H1 (cell line): Measurements from ENCODE around the gene PFDN1. TPM values are rescaled to one million over a fixed set of nuclear protein-coding genes. Genes with fewer than 3 reads are reported as not detected.

Experiments
- TBP ChIP-seq: IDR thresholded peaks from 2 replicates; pipeline ENCODE4 v1.6.1; 2011; ENCODE audit warnings: low read depth, low read length, improper control_type of control experiment
- polyA plus RNA-seq, 7 experiments: library from polyadenylated mRNA; depleted of rRNA in 3 of 7; stranded (reverse) in 5 of 7; unstranded in 2 of 7; fragments of >200 nt in 5 of 7; fragments of 200-250 nt in 2 of 7; gene quantifications; 1 replicate in 5 of 7; 2 replicates in 1 of 7; 4 replicates in 1 of 7; pipeline versions ENCODE4 v1.2.1 to v1.2.3, GENCODE V29; 2011 to 2013; ENCODE audit warnings: missing spikeins in 2 of 7, mixed read lengths in 2 of 7
- total RNA-seq: library from RNA; stranded (reverse); fragmentation: NEBNext Ultra II Directional; extraction: Animal tissue kit (Norgen Biotek cat#: 25700); gene quantifications from 2 replicates; pipeline ENCODE4 v1.2.1, GENCODE V29; 2021
- TF ChIP-seq, protein P1 (sequence below): fragments of 300-600 bp; sonication (generic); IDR thresholded peaks from 2 replicates; pipeline ENCODE4 v1.7.1; 2012; ENCODE audit warnings: low read length, moderate library complexity, mild to moderate bottlenecking, inconsistent platforms; ENCODE audit not compliant: insufficient replicate concordance

Gene PFDN1
- total and polyA plus RNA-seq, 2 of the 8 experiments (the other 6 are each of a cell fraction or from before 2014, with no cell fraction given) = 53.0 to 89.6 TPM

GRCh38 chr5:140202610-140203009 lies 100.3 kb downstream of the PFDN1 start (continued):
- TF ChIP-seq, protein P1, sequence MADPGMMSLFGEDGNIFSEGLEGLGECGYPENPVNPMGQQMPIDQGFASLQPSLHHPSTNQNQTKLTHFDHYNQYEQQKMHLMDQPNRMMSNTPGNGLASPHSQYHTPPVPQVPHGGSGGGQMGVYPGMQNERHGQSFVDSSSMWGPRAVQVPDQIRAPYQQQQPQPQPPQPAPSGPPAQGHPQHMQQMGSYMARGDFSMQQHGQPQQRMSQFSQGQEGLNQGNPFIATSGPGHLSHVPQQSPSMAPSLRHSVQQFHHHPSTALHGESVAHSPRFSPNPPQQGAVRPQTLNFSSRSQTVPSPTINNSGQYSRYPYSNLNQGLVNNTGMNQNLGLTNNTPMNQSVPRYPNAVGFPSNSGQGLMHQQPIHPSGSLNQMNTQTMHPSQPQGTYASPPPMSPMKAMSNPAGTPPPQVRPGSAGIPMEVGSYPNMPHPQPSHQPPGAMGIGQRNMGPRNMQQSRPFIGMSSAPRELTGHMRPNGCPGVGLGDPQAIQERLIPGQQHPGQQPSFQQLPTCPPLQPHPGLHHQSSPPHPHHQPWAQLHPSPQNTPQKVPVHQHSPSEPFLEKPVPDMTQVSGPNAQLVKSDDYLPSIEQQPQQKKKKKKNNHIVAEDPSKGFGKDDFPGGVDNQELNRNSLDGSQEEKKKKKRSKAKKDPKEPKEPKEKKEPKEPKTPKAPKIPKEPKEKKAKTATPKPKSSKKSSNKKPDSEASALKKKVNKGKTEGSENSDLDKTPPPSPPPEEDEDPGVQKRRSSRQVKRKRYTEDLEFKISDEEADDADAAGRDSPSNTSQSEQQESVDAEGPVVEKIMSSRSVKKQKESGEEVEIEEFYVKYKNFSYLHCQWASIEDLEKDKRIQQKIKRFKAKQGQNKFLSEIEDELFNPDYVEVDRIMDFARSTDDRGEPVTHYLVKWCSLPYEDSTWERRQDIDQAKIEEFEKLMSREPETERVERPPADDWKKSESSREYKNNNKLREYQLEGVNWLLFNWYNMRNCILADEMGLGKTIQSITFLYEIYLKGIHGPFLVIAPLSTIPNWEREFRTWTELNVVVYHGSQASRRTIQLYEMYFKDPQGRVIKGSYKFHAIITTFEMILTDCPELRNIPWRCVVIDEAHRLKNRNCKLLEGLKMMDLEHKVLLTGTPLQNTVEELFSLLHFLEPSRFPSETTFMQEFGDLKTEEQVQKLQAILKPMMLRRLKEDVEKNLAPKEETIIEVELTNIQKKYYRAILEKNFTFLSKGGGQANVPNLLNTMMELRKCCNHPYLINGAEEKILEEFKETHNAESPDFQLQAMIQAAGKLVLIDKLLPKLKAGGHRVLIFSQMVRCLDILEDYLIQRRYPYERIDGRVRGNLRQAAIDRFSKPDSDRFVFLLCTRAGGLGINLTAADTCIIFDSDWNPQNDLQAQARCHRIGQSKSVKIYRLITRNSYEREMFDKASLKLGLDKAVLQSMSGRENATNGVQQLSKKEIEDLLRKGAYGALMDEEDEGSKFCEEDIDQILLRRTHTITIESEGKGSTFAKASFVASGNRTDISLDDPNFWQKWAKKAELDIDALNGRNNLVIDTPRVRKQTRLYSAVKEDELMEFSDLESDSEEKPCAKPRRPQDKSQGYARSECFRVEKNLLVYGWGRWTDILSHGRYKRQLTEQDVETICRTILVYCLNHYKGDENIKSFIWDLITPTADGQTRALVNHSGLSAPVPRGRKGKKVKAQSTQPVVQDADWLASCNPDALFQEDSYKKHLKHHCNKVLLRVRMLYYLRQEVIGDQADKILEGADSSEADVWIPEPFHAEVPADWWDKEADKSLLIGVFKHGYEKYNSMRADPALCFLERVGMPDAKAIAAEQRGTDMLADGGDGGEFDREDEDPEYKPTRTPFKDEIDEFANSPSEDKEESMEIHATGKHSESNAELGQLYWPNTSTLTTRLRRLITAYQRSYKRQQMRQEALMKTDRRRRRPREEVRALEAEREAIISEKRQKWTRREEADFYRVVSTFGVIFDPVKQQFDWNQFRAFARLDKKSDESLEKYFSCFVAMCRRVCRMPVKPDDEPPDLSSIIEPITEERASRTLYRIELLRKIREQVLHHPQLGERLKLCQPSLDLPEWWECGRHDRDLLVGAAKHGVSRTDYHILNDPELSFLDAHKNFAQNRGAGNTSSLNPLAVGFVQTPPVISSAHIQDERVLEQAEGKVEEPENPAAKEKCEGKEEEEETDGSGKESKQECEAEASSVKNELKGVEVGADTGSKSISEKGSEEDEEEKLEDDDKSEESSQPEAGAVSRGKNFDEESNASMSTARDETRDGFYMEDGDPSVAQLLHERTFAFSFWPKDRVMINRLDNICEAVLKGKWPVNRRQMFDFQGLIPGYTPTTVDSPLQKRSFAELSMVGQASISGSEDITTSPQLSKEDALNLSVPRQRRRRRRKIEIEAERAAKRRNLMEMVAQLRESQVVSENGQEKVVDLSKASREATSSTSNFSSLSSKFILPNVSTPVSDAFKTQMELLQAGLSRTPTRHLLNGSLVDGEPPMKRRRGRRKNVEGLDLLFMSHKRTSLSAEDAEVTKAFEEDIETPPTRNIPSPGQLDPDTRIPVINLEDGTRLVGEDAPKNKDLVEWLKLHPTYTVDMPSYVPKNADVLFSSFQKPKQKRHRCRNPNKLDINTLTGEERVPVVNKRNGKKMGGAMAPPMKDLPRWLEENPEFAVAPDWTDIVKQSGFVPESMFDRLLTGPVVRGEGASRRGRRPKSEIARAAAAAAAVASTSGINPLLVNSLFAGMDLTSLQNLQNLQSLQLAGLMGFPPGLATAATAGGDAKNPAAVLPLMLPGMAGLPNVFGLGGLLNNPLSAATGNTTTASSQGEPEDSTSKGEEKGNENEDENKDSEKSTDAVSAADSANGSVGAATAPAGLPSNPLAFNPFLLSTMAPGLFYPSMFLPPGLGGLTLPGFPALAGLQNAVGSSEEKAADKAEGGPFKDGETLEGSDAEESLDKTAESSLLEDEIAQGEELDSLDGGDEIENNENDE = no peak
- no peak for TF ChIP-seq TBP
